ENCODE results near the gene TCP11L2.

Gene TCP11L2

GRCh38 chr12:106275458-106275857, 27.1 kb upstream of the TCP11L2 start:
- no peaks in the 10 kb centered on the region for H3K79me2 ChIP-seq
- H2AFZ ChIP-seq, result no peak overlapping the region
- no peak overlapping the region for H3K4me3 ChIP-seq (ENCODE audit: low read depth, low read length)
- H3K27ac ChIP-seq, result no peak overlapping the region
- H3K9ac ChIP-seq, result no peak overlapping the region
- TF ChIP-seq CTCF (IDR thresholded peaks at IDR 0.05), result no peak
- no peaks in the 10 kb centered on the region for H3K36me3 ChIP-seq (ENCODE audit: control insufficient read depth, insufficient read depth, low read length)
- H3K9me3 ChIP-seq (ENCODE audit: control insufficient read depth, low read length), result no peaks in the 10 kb centered on the region
- H3K27me3 ChIP-seq (ENCODE audit: control insufficient read depth, insufficient read depth, low read length), result no peaks in the 10 kb centered on the region
- H3K4me1 ChIP-seq, result peaks cover 4% of the 10 kb centered on the region
- no peak overlapping the region for H3K4me2 ChIP-seq (ENCODE audit: low read length)

DNA sequence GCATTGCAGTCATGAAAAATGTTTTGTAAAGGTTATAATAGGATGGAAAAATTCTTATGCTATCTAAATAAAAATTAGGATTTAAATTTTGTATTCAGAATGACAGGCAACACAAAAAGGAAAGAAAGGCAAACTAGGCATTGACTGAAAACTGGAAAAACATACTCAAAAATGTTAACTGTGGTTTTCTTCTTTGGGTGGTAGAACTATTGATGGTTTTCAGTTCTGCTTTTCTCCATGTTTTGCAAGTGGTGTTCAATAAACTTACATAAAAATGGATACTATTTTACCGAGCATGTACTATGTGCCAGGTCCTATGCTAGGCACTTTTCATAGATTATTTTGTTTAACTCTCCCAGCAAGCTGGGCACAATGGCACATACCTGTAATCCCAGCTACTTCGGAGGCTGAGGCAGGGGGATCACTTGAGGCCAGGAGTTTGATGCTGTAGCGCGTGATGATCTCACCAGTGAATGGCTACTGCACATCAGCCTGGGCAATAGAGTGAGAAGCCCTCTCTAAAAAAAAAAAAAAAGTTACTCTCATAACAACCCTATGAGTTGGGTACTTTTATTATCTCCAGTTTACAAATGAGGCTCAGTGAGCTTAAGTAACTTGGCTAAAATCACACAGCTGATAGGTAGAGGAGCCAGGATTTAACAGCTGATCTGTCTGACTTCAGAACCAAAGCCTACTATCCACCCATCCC, 26.3 kb upstream of the TCP11L2 start:
- no peak overlapping the region for H3K9ac ChIP-seq
- no peak overlapping the region for H3K4me2 ChIP-seq (ENCODE audit: low read length)
- peaks cover 4% of the 10 kb centered on the region for H3K4me1 ChIP-seq
- H2AFZ ChIP-seq, result no peak overlapping the region
- H3K4me3 ChIP-seq (ENCODE audit: low read depth, low read length), result no peak overlapping the region
- H3K27ac ChIP-seq, result no peak overlapping the region
- H3K27me3 ChIP-seq (ENCODE audit: control insufficient read depth, insufficient read depth, low read length), result no peaks in the 10 kb centered on the region
- H3K79me2 ChIP-seq, result no peaks in the 10 kb centered on the region
- TF ChIP-seq CTCF (IDR thresholded peaks at IDR 0.05), result no peak
- no peaks in the 10 kb centered on the region for H3K9me3 ChIP-seq (ENCODE audit: control insufficient read depth, low read length)
- H3K36me3 ChIP-seq (ENCODE audit: control insufficient read depth, insufficient read depth, low read length), result no peaks in the 10 kb centered on the region

DNA sequence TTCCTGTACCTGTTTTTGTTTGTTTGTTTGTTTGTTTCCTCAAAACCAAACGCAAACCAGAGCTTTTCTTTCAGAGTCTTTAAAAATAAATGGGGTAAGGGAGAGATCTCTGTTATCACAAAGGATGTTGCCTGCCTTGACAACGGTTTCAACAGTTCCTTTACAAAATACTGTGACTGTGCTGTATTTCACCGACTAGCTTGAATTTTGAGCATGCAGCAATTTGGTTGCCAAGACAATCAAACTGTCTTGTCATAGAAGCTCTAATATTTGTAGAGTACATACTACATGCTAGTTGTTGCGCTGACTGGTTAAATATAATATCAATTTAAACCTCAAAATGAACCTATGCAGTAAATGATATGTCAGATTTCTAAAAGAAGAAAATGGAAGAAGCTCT, 22.4 kb upstream of the TCP11L2 start:
- H3K9ac ChIP-seq, result no peak overlapping the region
- no peak for TF ChIP-seq CTCF (IDR thresholded peaks at IDR 0.05)
- no peak overlapping the region for H2AFZ ChIP-seq
- no peaks in the 10 kb centered on the region for H3K79me2 ChIP-seq
- no peak overlapping the region for H3K4me2 ChIP-seq (ENCODE audit: low read length)
- peaks cover 4% of the 10 kb centered on the region for H3K4me1 ChIP-seq
- H3K27ac ChIP-seq, result no peak overlapping the region
- H3K36me3 ChIP-seq (ENCODE audit: control insufficient read depth, insufficient read depth, low read length), result no peaks in the 10 kb centered on the region
- no peak overlapping the region for H3K4me3 ChIP-seq (ENCODE audit: low read depth, low read length)
- H3K27me3 ChIP-seq (ENCODE audit: control insufficient read depth, insufficient read depth, low read length), result no peaks in the 10 kb centered on the region
- no peaks in the 10 kb centered on the region for H3K9me3 ChIP-seq (ENCODE audit: control insufficient read depth, low read length)

DNA sequence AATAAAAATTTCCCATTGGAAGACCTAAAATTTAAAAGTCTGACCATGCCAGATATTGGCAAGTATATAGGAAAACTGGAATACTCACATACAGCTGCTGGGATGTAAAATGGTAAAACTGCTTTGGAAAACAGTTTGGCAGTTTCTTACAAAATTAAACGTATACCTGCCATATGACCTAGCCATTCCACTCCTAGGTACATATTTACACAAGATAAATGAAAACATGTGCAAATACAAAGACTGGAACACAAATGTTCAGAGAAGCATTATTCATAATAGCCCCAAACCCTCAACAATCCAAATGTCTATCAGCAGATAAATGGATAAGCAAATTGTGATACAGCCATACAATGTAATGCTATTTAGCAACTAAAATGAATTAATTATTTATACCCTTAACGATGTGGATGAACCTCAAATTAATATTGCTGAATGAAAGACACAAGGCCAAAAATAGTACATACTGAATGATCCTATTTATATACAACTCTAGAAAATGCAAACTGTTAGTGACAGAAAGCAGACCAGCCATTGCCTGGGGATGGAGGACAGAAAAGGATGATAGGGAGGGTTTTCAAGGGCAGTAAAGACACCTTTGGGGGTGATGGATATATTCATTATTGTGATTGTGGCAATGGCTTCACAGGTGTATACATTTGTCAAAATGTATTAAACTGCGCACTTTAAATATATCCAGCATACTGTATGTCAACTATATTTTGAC, 21.3 kb upstream of the TCP11L2 start:
- Histone ChIP-seq H3K9me3 (ENCODE audit: control insufficient read depth, low read length) (no peaks in the 10 kb centered on the region), H3K9ac (no peak overlapping the region), H2AFZ (no peak overlapping the region), H3K27ac (no peak overlapping the region), H3K36me3 (ENCODE audit: control insufficient read depth, insufficient read depth, low read length) (no peaks in the 10 kb centered on the region), H3K4me1 (peaks cover 4% of the 10 kb centered on the region), H3K79me2 (no peaks in the 10 kb centered on the region), H3K4me3 (ENCODE audit: low read depth, low read length) (no peak overlapping the region), H3K27me3 (ENCODE audit: control insufficient read depth, insufficient read depth, low read length) (no peaks in the 10 kb centered on the region), H3K4me2 (ENCODE audit: low read length) (no peak overlapping the region)
- TF ChIP-seq CTCF (IDR thresholded peaks at IDR 0.05), result no peak

All from parathyroid adenoma (tissue), 2 donors.